ENCODE measurements around the gene ARCN1.
A peak's percentile ranks its signal among the peaks of the same experiment; 100 is the strongest.

The ARCN1 gene

DNA sequence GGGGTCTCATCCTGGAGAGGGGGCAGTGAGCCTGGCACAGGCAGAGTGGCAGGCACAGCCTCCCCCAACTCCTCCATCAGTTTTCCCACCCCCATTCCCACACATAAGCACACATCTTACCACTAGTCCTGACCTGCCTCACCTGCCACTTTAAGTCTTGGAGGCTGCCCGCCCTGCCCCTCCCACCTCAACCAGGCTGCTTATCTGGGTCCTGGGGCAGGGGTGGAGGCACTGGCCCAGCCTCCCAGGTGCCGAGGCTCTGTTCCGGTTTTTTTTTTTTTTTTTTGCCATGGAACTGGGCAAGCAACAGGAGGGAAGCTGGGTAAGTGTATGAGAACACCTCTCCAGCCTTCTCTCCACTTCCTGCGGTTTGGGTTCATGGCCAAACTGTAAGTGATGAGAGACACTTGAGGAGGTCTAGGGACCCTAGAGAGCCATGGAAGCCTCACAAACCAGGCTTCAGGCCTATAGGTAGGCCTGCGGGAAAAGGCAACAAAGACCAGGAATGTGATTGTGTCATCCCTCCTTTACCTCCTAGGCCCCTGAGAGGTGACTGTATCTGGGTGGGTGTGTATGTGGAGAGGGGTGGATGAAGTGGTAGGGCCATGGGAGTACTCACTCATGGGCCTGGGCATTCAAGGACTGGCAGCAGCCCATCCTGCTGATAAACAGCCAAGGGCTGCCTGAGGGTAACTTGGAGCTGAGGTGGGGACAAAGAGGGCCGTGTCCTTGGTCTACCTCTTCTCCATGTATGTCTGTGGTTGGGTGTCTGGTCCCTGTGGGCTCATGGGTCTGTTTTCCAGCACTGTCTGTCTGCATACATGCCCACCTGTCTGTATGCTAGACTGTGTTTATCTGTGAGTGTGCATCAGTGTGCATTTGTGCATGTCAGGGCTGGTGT, 57.8 kb downstream of the ARCN1 start:
- no peak overlapping the region for H2AFZ ChIP-seq (ENCODE audit: low read length, unreplicated experiment)
- H3K4me3 ChIP-seq (ENCODE audit: low read depth, low read length): no peak overlapping the region
- peaks cover 47% of the 10 kb centered on the region for H3K4me1 ChIP-seq (ENCODE audit: control insufficient read depth, insufficient read depth, low read length, unreplicated experiment)
- no peaks in the 10 kb centered on the region for H3K27me3 ChIP-seq (ENCODE audit: insufficient read depth, low read length)
- H3K36me3 ChIP-seq (ENCODE audit: insufficient read depth, low read length): peaks cover 42% of the 10 kb centered on the region
- H3K79me2 ChIP-seq (ENCODE audit: control insufficient read depth, insufficient read depth, low read length, unreplicated experiment): peaks cover 17% of the 10 kb centered on the region
- no peak overlapping the region for H3K27ac ChIP-seq (ENCODE audit: low read depth, low read length)

DNA sequence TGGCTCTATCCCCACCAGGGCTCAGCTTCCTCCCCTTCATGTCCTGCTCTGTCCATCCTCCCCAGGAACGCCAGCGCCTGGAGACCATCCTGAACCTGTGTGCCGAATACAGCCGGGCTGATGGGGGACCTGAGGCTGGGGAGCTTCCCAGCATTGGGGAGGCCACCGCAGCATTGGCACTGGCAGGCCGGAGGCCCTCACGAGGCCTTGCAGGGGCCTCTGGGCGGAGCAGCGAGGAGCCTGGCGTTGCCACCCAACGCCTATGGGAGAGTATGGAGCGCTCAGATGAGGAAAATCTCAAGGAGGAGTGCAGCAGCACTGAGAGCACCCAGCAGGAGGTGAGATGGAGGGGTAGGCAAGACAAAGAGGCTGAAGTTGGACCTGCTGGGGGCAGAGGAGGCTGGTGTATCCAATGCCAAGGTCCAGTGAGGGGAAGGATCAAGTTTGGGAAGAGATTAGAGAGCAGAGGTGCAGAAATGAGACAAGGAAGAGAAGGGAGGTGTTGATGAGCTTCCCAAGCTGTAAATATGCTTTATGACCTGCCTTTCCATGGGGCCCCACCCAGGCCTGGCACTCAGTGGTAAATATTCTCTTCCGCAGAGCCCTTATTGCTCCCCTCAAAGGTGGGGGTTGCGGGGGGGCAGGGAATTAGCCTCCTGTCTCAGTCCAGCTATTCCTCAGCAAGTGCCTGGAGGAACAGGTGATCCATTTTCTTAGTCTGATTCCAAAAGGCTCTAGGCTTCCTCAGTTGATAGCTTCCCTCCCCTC, 59.1 kb downstream of the ARCN1 start:
- no peak overlapping the region for H3K4me3 ChIP-seq (ENCODE audit: low read depth, low read length)
- no peaks in the 10 kb centered on the region for H3K27me3 ChIP-seq (ENCODE audit: insufficient read depth, low read length)
- H2AFZ ChIP-seq (ENCODE audit: low read length, unreplicated experiment): no peak overlapping the region
- H3K36me3 ChIP-seq (ENCODE audit: insufficient read depth, low read length): peaks cover 44% of the 10 kb centered on the region
- peaks cover 17% of the 10 kb centered on the region for H3K79me2 ChIP-seq (ENCODE audit: control insufficient read depth, insufficient read depth, low read length, unreplicated experiment)
- H3K27ac ChIP-seq (ENCODE audit: low read depth, low read length): no peak overlapping the region
- peaks cover 50% of the 10 kb centered on the region for H3K4me1 ChIP-seq (ENCODE audit: control insufficient read depth, insufficient read depth, low read length, unreplicated experiment)

DNA sequence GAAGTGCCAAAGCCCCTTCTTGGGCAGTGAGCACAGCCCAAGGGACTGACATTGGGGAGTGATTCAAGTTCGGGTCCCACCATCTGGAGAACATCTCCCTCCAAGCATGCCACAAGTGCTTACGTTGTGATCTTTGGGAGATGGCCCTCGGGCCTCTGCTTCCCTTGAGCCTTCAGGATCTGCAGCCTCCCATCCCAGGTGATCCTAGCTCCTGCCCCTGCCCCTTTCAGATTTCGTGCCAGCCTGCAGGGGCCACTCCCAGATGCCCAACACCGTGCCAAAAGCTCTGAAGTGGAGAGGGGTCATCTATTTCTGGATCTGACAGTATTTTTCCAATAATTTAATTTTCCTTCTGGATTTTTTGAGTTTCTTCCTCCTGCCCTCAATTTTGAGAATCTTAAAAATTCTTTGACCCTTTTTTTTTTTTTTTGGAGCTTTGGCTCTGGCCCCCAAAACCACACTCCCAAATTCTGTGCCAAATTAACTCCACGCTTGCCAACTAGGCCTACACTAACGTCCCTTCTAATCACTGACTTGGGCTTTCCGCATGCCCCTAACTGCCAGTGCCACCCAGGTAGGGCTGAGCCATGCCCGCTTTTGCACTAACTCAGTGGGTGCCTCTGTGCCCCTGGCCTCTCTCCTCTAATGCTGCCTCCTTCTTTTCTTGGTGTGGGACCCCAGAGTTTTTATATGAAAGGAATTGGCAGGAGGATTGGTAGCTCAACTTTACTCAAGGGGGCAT, 60.5 kb downstream of the ARCN1 start:
- Histone ChIP-seq H3K4me1 (ENCODE audit: control insufficient read depth, insufficient read depth, low read length, unreplicated experiment) (peaks cover 60% of the 10 kb centered on the region), H3K79me2 (ENCODE audit: control insufficient read depth, insufficient read depth, low read length, unreplicated experiment) (peaks cover 17% of the 10 kb centered on the region), H2AFZ (ENCODE audit: low read length, unreplicated experiment) (no peak overlapping the region), H3K27ac (ENCODE audit: low read depth, low read length) (peak overlapping the region; percentile 78), H3K4me3 (ENCODE audit: low read depth, low read length) (no peak overlapping the region), H3K36me3 (ENCODE audit: insufficient read depth, low read length) (peaks cover 51% of the 10 kb centered on the region), H3K27me3 (ENCODE audit: insufficient read depth, low read length) (no peaks in the 10 kb centered on the region)

DNA sequence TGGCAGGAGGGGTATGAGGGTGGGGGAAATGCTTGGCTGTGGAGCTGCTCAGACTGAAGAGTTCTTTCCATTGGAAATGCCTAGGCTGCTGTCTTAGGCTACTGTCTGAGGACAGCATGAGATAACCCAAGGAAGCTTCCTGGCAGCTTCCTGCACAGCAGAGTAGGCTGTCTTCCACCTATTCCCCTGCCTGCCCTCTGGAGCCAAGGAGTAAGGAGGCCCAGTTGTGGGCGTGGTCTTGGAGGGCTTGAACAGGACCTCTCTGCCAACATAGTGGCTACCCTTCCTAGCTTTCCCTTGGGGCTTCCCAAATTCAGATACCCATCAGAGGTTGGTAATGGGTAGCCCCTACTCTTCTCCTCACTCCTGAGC, 61.1 kb downstream of the ARCN1 start:
- H3K79me2 ChIP-seq (ENCODE audit: control insufficient read depth, insufficient read depth, low read length, unreplicated experiment): peaks cover 14% of the 10 kb centered on the region
- no peak overlapping the region for H3K4me3 ChIP-seq (ENCODE audit: low read depth, low read length)
- peak overlapping the region; percentile 78 for H3K27ac ChIP-seq (ENCODE audit: low read depth, low read length)
- H2AFZ ChIP-seq (ENCODE audit: low read length, unreplicated experiment): no peak overlapping the region
- H3K36me3 ChIP-seq (ENCODE audit: insufficient read depth, low read length): peaks cover 51% of the 10 kb centered on the region
- H3K27me3 ChIP-seq (ENCODE audit: insufficient read depth, low read length): no peaks in the 10 kb centered on the region
- H3K4me1 ChIP-seq (ENCODE audit: control insufficient read depth, insufficient read depth, low read length, unreplicated experiment): peaks cover 60% of the 10 kb centered on the region

DNA sequence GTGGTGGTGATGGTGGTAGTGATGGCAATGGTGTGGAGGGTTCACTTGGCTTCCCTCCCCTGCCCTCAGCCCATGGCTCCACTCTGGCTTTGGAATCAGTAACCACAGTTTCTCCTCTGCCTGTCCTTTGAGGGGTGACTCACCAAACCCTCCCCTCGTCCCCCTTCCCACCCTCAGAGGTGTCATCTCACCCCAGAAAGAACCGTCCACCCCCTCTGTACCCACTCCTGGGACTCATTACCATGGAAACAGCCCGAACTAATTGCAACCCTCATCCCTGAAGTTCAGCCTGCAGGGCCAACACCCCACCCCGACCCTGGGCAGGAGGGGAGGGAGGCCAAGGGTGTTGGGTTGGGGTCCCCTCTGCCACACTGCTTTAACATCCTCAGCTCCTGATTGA, 61.8 kb downstream of the ARCN1 start:
- H3K27me3 ChIP-seq (ENCODE audit: insufficient read depth, low read length): no peaks in the 10 kb centered on the region
- no peak overlapping the region for H2AFZ ChIP-seq (ENCODE audit: low read length, unreplicated experiment)
- peaks cover 44% of the 10 kb centered on the region for H3K36me3 ChIP-seq (ENCODE audit: insufficient read depth, low read length)
- H3K4me3 ChIP-seq (ENCODE audit: low read depth, low read length): no peak overlapping the region; the same call in 1 of the 2 replicates
- peaks cover 7% of the 10 kb centered on the region for H3K79me2 ChIP-seq (ENCODE audit: control insufficient read depth, insufficient read depth, low read length, unreplicated experiment)
- H3K27ac ChIP-seq (ENCODE audit: low read depth, low read length): peak overlapping the region; percentile 78
- peaks cover 56% of the 10 kb centered on the region for H3K4me1 ChIP-seq (ENCODE audit: control insufficient read depth, insufficient read depth, low read length, unreplicated experiment)

DNA sequence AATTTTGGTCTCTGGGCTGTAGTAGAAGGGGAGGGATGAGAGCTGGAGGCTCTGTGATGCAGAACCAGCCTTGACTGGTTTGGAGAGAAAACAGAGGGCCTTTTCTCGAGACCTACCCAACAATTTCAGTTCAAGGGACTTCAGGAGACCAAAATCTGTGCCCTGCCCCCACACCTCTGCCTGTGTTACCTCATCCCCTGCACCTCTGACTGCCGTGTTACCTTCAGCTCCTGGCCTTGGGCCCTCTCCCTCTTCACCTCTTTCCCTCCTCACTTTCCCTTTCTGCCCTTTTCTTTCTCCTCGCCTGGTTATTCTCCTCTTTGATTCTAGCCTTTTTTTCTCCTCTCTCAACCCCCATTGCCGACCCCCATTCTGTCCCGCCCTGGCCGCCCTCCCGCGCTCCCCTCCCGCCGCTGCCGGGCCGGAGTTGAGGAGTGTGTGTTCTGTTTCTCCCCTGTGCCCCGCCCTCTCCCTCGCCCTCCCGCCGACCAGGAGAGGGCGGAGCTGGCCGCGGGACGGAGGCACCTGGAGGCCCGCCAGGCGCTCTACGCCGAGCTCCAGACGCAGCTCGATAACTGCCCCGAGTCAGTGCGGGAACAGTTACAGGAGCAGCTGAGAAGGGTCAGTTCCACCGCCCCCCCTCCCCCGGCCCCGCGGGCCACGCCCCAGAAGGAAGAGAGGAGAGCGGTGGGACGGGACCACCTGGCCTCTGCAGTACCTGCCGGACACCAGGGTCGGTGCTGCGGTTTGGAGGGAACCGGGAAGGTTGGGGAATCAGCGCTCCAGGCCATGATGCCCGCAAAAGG, 62.4 kb downstream of the ARCN1 start:
- peak overlapping the region; percentile 78 for H3K27ac ChIP-seq (ENCODE audit: low read depth, low read length)
- H3K27me3 ChIP-seq (ENCODE audit: insufficient read depth, low read length): no peaks in the 10 kb centered on the region
- peaks cover 3% of the 10 kb centered on the region for H3K79me2 ChIP-seq (ENCODE audit: control insufficient read depth, insufficient read depth, low read length, unreplicated experiment)
- no peak overlapping the region; the same call in 1 of the 2 replicates for H3K4me3 ChIP-seq (ENCODE audit: low read depth, low read length)
- H3K4me1 ChIP-seq (ENCODE audit: control insufficient read depth, insufficient read depth, low read length, unreplicated experiment): peaks cover 55% of the 10 kb centered on the region
- peaks cover 41% of the 10 kb centered on the region for H3K36me3 ChIP-seq (ENCODE audit: insufficient read depth, low read length)
- H2AFZ ChIP-seq (ENCODE audit: low read length, unreplicated experiment): no peak overlapping the region

DNA sequence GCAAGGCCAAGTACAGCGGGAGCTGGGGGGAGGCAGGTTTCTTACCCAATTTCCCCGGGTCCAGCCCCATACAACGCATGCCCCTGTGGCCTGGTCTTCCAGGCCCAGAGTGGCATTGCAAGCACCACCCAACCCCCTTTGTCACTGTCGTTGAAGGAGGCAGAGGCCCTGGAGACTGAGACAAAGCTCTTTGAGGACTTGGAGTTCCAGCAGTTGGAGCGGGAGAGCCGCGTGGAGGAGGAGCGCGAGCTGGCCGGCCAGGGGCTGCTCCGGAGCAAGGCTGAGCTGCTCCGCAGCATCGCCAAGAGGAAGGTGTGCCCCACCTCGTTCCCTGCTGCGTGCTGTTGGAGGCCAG, 63.0 kb downstream of the ARCN1 start:
- no peak overlapping the region for H3K4me3 ChIP-seq (ENCODE audit: low read depth, low read length)
- H3K36me3 ChIP-seq (ENCODE audit: insufficient read depth, low read length): peaks cover 36% of the 10 kb centered on the region
- H2AFZ ChIP-seq (ENCODE audit: low read length, unreplicated experiment): no peak overlapping the region
- H3K79me2 ChIP-seq (ENCODE audit: control insufficient read depth, insufficient read depth, low read length, unreplicated experiment): peaks cover 3% of the 10 kb centered on the region
- H3K27me3 ChIP-seq (ENCODE audit: insufficient read depth, low read length): no peaks in the 10 kb centered on the region
- H3K4me1 ChIP-seq (ENCODE audit: control insufficient read depth, insufficient read depth, low read length, unreplicated experiment): peaks cover 55% of the 10 kb centered on the region
- peak overlapping the region; percentile 78 for H3K27ac ChIP-seq (ENCODE audit: low read depth, low read length)

DNA sequence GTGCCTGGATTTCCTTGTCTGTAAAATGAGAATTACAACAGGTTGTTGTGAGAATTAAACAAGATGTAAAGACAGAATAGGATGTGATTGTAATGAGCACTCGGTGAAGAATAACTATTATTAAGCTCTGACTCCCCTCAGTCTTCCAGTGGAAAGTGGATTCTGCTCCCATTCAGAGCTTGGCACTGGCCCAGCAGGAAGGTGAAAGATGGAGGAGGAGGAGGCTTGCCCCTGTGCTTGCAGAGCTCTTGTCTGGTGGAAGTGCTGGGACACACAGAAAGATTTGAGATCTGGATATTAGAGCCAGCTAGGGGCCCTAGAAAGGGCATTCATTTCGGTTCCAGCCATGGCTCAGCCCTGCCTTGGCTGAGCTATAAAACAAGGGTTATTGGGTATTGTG, 63.4 kb downstream of the ARCN1 start:
- Histone ChIP-seq H3K27ac (ENCODE audit: low read depth, low read length) (no peak overlapping the region), H3K27me3 (ENCODE audit: insufficient read depth, low read length) (no peaks in the 10 kb centered on the region), H3K4me1 (ENCODE audit: control insufficient read depth, insufficient read depth, low read length, unreplicated experiment) (peaks cover 51% of the 10 kb centered on the region), H3K36me3 (ENCODE audit: insufficient read depth, low read length) (peaks cover 36% of the 10 kb centered on the region), H2AFZ (ENCODE audit: low read length, unreplicated experiment) (no peak overlapping the region), H3K4me3 (ENCODE audit: low read depth, low read length) (no peak overlapping the region), H3K79me2 (ENCODE audit: control insufficient read depth, insufficient read depth, low read length, unreplicated experiment) (peaks cover 3% of the 10 kb centered on the region)

DNA sequence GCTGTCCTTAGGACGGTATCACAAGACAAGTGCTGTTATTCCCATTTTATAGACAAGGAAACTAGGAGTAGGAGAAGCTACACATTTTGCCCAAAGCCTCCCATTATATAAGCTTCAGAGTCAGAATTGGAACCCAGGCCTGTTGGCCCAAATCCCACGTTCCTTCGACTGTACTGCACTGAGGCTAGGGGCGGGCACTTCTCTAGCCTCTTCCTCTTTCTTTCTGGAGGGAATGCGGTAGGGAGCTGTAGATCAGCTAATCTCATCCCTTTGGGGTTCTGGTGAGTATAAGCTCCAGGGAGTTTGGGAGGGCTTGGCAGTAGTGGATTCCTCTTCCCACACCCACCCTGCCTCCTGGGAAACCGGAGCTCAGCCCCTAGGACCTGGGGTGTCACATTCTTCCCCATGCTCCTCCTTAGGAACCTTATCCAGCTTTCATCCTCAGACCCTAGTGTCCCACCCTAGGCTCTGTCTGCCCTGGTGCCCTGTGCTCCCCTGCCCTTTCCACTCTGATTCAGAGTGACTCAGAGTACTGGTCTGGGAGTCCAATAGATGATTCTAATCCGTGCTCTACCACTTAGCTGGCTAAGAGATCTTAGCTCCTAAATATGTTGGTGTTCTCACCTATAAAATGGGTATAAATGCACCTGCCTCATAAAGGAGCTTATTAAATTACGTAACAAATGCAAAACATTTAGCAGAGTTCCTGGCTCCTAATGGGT, 64.5 kb downstream of the ARCN1 start:
- Histone ChIP-seq H2AFZ (ENCODE audit: low read length, unreplicated experiment) (no peak overlapping the region), H3K27ac (ENCODE audit: low read depth, low read length) (peak overlapping the region; percentile 59), H3K79me2 (ENCODE audit: control insufficient read depth, insufficient read depth, low read length, unreplicated experiment) (peaks cover 5% of the 10 kb centered on the region), H3K4me1 (ENCODE audit: control insufficient read depth, insufficient read depth, low read length, unreplicated experiment) (peaks cover 51% of the 10 kb centered on the region), H3K4me3 (ENCODE audit: low read depth, low read length) (no peak overlapping the region), H3K27me3 (ENCODE audit: insufficient read depth, low read length) (no peaks in the 10 kb centered on the region), H3K36me3 (ENCODE audit: insufficient read depth, low read length) (peaks cover 33% of the 10 kb centered on the region)

Data from ACC112 (cell line).